GM12878 (cell line): ENCODE measurements around the gene TIMM8A. TPM values are rescaled to one million over a fixed set of nuclear protein-coding genes. Genes with fewer than 3 reads are reported as not detected.

Experiments used
- ATAC-seq: fragments of 200-7000 bp; cut with Tn5 transposase; 3 replicates; pipeline ENCODE4 v1.9.1; 2020; ENCODE audit warnings: mild to moderate bottlenecking, moderate library complexity
- BruUV-seq: library from RNA; stranded (reverse); fragments of 400-500 nt; replicated peaks from 2 replicates; lab custom pipeline; 2021; lab: Mats Ljungman, UMichigan
- CTCF ChIA-PET: fragments of 300-600 bp; sonication (Branson Sonifier 250); formaldehyde crosslinking; extraction: SDS; loops from one replicate; lab custom pipeline; 2021; ENCODE audit warnings: inconsistent platforms; lab: Yijun Ruan, JAX
- POLR2A ChIA-PET: fragments of 350-600 bp; formaldehyde crosslinking; extraction: SDS; loops from one replicate; lab custom pipeline; 2021; ENCODE audit warnings: inconsistent platforms; lab: Charles Lee
- RAD21 ChIA-PET: fragments of 300-600 bp; sonication (Branson Sonifier 250); formaldehyde crosslinking; loops from one replicate; lab custom pipeline; 2023; ENCODE audit warnings: antibody characterized with exemption; ENCODE audit not compliant: unreplicated experiment; lab: Charles Lee
- SMC1A ChIA-PET: fragments of 300-600 bp; sonication (Branson Sonifier 250); formaldehyde crosslinking; loops from one replicate; lab custom pipeline; 2023; ENCODE audit not compliant: unreplicated experiment, uncharacterized antibody; lab: Charles Lee
- DNase-seq: peaks from one replicate; pipeline ENCODE4 v3.0.0-alpha.2; 2011; ENCODE audit warnings: low read depth, low spot score
- FAIRE-seq: peaks from 3 replicates; lab custom pipeline; 2011; peaks lifted over from hg19 to GRCh38; lab: Jason Lieb, UNC
- H2AFZ ChIP-seq: 2 replicates; pipeline ENCODE4 v1.6.0; 2011; ENCODE audit warnings: low read depth, low read length, control low read depth; ENCODE audit not compliant: control insufficient read depth
- H3K27ac ChIP-seq: 2 replicates; pipeline ENCODE4 v1.5.1; 2011; ENCODE audit warnings: control low read depth; ENCODE audit not compliant: control insufficient read depth, insufficient read depth
- H3K27me3 ChIP-seq, 2 experiments: replicated peaks in 1 of 2; 2 replicates each; pipeline versions ENCODE4 v1.6.0 to v1.6.1; 2011; ENCODE audit warnings: low read length in 1 of 2; ENCODE audit not compliant: control insufficient read depth in 2 of 2, insufficient read depth in 2 of 2
- H3K36me3 ChIP-seq, 2 experiments: 2 replicates each; pipeline ENCODE4 v1.5.1; 2011; ENCODE audit warnings: low read length in 1 of 2; ENCODE audit not compliant: control insufficient read depth in 2 of 2, insufficient read depth in 2 of 2
- H3K4me1 ChIP-seq: 2 replicates; pipeline ENCODE4 v1.6.1; 2011; ENCODE audit warnings: mild to moderate bottlenecking, low read length, moderate library complexity, mixed read lengths; ENCODE audit not compliant: control insufficient read depth, insufficient read depth
- H3K4me2 ChIP-seq: 2 replicates; pipeline ENCODE4 v1.6.0; 2011; ENCODE audit warnings: control low read depth; ENCODE audit not compliant: control insufficient read depth, insufficient read depth
- H3K4me3 ChIP-seq: fragments of 200-600 bp; sonication (generic); 2 replicates; pipeline ENCODE4 v1.5.1; 2016
- H3K79me2 ChIP-seq: 2 replicates; pipeline ENCODE4 v1.6.0; 2011; ENCODE audit warnings: low read length; ENCODE audit not compliant: control insufficient read depth, insufficient read depth
- H3K9ac ChIP-seq: 2 replicates; pipeline ENCODE4 v1.8.0; 2011; ENCODE audit warnings: low read length, control low read depth, mixed read lengths; ENCODE audit not compliant: control insufficient read depth, insufficient read depth
- H3K9me3 ChIP-seq: replicated peaks from 3 replicates; pipeline ENCODE4 v1.5.1; 2011; ENCODE audit warnings: mild to moderate bottlenecking, low read length; ENCODE audit not compliant: control insufficient read depth, insufficient read depth
- H4K20me1 ChIP-seq: 2 replicates; pipeline ENCODE4 v1.6.0; 2011; ENCODE audit not compliant: control insufficient read depth, insufficient read depth
- CBX3 ChIP-seq: fragments of 200-600 bp; sonication (generic); IDR thresholded peaks from 2 replicates; pipeline ENCODE4 v1.6.1; 2016; ENCODE audit warnings: low read depth, borderline replicate concordance
- CREM ChIP-seq: IDR thresholded peaks from 2 replicates; pipeline ENCODE4 v1.6.1; 2014; ENCODE audit warnings: antibody characterized with exemption, low read depth
- HSF1 ChIP-seq: fragments of 150-350 bp; IDR thresholded peaks from 2 replicates; pipeline ENCODE4 v1.6.1; 2014; ENCODE audit warnings: mild to moderate bottlenecking, low read depth, low read length
- IKZF1 ChIP-seq: fragments of 450-650 bp; conservative IDR thresholded peaks from 2 replicates; pipeline ENCODE4 v1.6.1; 2017; ENCODE audit warnings: antibody characterized with exemption, mild to moderate bottlenecking
- MEF2A ChIP-seq: IDR thresholded peaks from 2 replicates; pipeline ENCODE4 v1.6.1; 2011; ENCODE audit warnings: low read depth, mild to moderate bottlenecking, low read length, moderate library complexity; ENCODE audit not compliant: insufficient read depth
- RUNX3 ChIP-seq: IDR thresholded peaks from 2 replicates; pipeline ENCODE4 v1.6.1; 2012; ENCODE audit warnings: low read length, inconsistent platforms
- USF2 ChIP-seq: IDR thresholded peaks from 2 replicates; pipeline ENCODE4 v1.6.1; 2011; ENCODE audit warnings: low read depth, low read length, improper control_type of control experiment, borderline replicate concordance
- ZBTB40 ChIP-seq: fragments of 450-650 bp; IDR thresholded peaks from 2 replicates; pipeline ENCODE4 v1.6.1; 2016; ENCODE audit warnings: mild to moderate bottlenecking, moderate library complexity, borderline replicate concordance
- WGBS: methylation state at CpG from one replicate; pipeline ENCODE4 v1.1.6; 2016; ENCODE audit warnings: low lambda C conversion rate; ENCODE audit not compliant: insufficient replicate concordance, insufficient coverage; ENCODE audit errors: missing lambda C conversion rate; 5-methylcytosine and 5-hydroxymethylcytosine counted together
- in situ Hi-C: fragments of 300-500 bp; cut with MboI; formaldehyde crosslinking; loops from 9 replicates; pipeline ENCODE4 v1.14.3; 2018; ENCODE audit warnings: mixed read lengths
- intact Hi-C: fragments of 100-400 bp; cut with micrococcal nuclease; formaldehyde crosslinking; loops from one replicate; pipeline ENCODE4 v1.14.2; 2022; ENCODE audit not compliant: unreplicated experiment
- polyA plus RNA-seq, 11 experiments: library from polyadenylated mRNA; depleted of rRNA in 4 of 11; unstranded in 6 of 11; stranded (reverse) in 5 of 11; fragments of >200 nt; fragmentation: Nextera tagmentation in 4 of 11; fragmentation: Illumina TruSeq in 1 of 11; extraction: Ambion mirVana in 4 of 11; extraction: Trizol in 1 of 11; gene quantifications; 1 replicate in 1 of 11; 2 replicates in 10 of 11; pipeline versions ENCODE4 v1.2.1 to v1.2.3, GENCODE V29; 2011 to 2016; ENCODE audit warnings: inconsistent platforms in 2 of 11, missing spikeins in 2 of 11, low read depth in 1 of 11
- total RNA-seq, 4 experiments: library from RNA; depleted of rRNA in 3 of 4; stranded (reverse); fragments of >200 nt in 3 of 4; fragmentation: Illumina TruSeq in 1 of 4; extraction: Trizol in 1 of 4; gene quantifications; 2 replicates each; pipeline versions ENCODE4 v1.2.1 to v1.2.3, GENCODE V29; 2013 to 2021

Gene TIMM8A
- total and polyA plus RNA-seq, 10 of the 15 experiments (the other 5 are each of a cell fraction or from before 2014, with no cell fraction given): 6.7 to 92.7 (median 26.5) TPM

- intact Hi-C loops: no loop called here
- WGBS: 0% methylated on average over 1 of the region's 1 CpG
- no peaks in the 10 kb centered on the region for H3K9me3 ChIP-seq
- no peak for FAIRE-seq
- SMC1A ChIA-PET: no interaction called here
- H2AFZ ChIP-seq: no peak overlapping the region
- no peak overlapping the region for H3K27ac ChIP-seq
- H3K27me3 ChIP-seq: no peaks in the 10 kb centered on the region
- CTCF ChIA-PET: no interaction called here
- BruUV-seq: no TSS peak
- H3K9ac ChIP-seq: no peak overlapping the region
- H3K79me2 ChIP-seq: no peaks in the 10 kb centered on the region
- no peaks in the 10 kb centered on the region for H4K20me1 ChIP-seq
- POLR2A ChIA-PET: interaction anchor here (0.6 kb wide), 1 partner anchor 11 kb away, joined by 3 read pairs; the partner anchor contains the start of gene TIMM8A
- no peak for TF ChIP-seq HSF1
- TF ChIP-seq ZBTB40: no peak
- no peak for TF ChIP-seq MEF2A
- TF ChIP-seq USF2: no peak
- TF ChIP-seq CBX3: no peak
- no peak for TF ChIP-seq IKZF1
- no peak for TF ChIP-seq CREM
- TF ChIP-seq RUNX3: no peak
- no peak overlapping the region for H3K4me3 ChIP-seq
- no peak overlapping the region for H3K4me2 ChIP-seq
- no peak for DNase-seq
- ATAC-seq: no peak
- in situ Hi-C loops: no loop called here
- RAD21 ChIA-PET: no interaction called here
- no peaks in the 10 kb centered on the region for H3K4me1 ChIP-seq
- peaks cover 8 to 15% of the 10 kb centered on the region in 2 experiments for H3K36me3 ChIP-seq
Measured at GRCh38 chrX:101359966-101360365, 11.4 kb upstream of the TIMM8A start.
